Subcutaneous abdominal adipose tissue (tissue), 5 donors: ENCODE data around the gene TENT4B.
A peak's percentile ranks its signal among the peaks of the same experiment; 100 is the strongest.

Experiments used
- H3K27ac ChIP-seq: one replicate; pipeline ENCODE4 v1.7.0; 2013; ENCODE audit warnings: low read depth, mild to moderate bottlenecking, inconsistent platforms, low read length, moderate library complexity
- H3K27me3 ChIP-seq, 5 donors: one replicate each; pipeline ENCODE4 v1.7.0; 2013; ENCODE audit warnings: low read length in 5 of 5, inconsistent platforms in 1 of 5; ENCODE audit not compliant: control insufficient read depth in 5 of 5, insufficient read depth in 4 of 5
- H3K36me3 ChIP-seq, 5 donors: one replicate each; pipeline ENCODE4 v1.7.0; 2013; ENCODE audit warnings: low read length in 5 of 5; ENCODE audit not compliant: control insufficient read depth in 5 of 5, insufficient read depth in 5 of 5
- H3K4me1 ChIP-seq, 5 donors: one replicate each; pipeline ENCODE4 v1.7.0; 2013; ENCODE audit warnings: low read length in 5 of 5, mild to moderate bottlenecking in 3 of 5, moderate library complexity in 1 of 5; ENCODE audit not compliant: control insufficient read depth in 5 of 5, insufficient read depth in 5 of 5
- H3K4me3 ChIP-seq, 5 donors: one replicate each; pipeline ENCODE4 v1.7.0; 2013; ENCODE audit warnings: low read length in 5 of 5, low read depth in 1 of 5
- H3K9ac ChIP-seq, 5 donors: one replicate each; pipeline ENCODE4 v1.7.0; 2013; ENCODE audit warnings: low read length in 5 of 5, mild to moderate bottlenecking in 4 of 5, moderate library complexity in 3 of 5
- H3K9me3 ChIP-seq, 5 donors: one replicate each; pipeline ENCODE4 v1.7.0; 2013; ENCODE audit warnings: low read length in 5 of 5; ENCODE audit not compliant: control insufficient read depth in 5 of 5
- donor health status: healthy.
- donor health status: healthy.
- donor health status: healthy.
- donor health status: healthy.
- donor health status: healthy.

Gene TENT4B

DNA sequence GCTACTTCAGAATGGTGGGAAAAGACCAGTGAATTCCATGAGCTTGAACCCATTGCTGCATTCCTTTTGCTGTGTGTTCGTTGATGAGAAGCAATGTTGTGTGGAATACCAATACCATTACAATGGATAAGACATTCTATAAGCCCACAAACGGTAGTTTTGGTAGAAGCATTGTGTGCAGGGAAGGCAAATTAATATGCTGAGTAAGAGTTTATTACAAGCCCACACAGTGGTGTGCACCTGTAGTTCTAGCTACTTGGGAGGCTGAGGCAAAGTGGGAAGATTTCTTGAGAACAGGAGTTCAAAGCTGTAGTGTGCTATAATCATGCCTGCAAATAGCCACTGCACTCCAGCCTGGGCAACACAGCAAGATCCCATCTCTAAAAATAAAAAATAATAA, 19.9 kb upstream of the TENT4B start:
- H3K36me3 ChIP-seq, result no peaks in the 10 kb centered on the region
- H3K27ac ChIP-seq, result no peak overlapping the region
- no peak overlapping the region for H3K4me3 ChIP-seq
- H3K4me1 ChIP-seq, result no peaks in the 10 kb centered on the region
- no peaks in the 10 kb centered on the region for H3K27me3 ChIP-seq
- H3K9ac ChIP-seq, result no peak overlapping the region
- no peaks in the 10 kb centered on the region for H3K9me3 ChIP-seq

DNA sequence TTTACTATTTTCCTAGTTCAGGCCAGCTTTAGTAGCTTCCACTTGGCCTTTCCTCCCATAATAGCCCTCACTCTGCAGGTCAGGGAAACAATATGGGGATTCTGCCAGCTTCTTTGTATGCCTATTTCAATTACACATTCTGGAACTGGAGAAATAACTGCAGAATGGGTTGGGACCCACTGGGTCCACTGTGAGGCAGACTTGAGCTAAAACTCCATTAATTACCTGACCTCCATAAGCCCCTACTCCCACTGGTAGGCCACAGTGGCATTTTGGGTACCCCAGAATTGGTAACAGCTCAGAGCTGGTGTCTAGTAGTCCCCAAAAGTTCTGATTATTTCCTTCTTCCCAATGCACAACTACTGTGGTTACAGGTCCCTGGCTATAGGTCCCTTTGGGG, 16.7 kb upstream of the TENT4B start:
- Histone ChIP-seq H3K4me3 (no peak overlapping the region), H3K27ac (no peak overlapping the region), H3K9me3 (no peaks in the 10 kb centered on the region), H3K9ac (no peak overlapping the region), H3K4me1 (no peaks in the 10 kb centered on the region), H3K27me3 (no peaks in the 10 kb centered on the region), H3K36me3 (no peaks in the 10 kb centered on the region)

DNA sequence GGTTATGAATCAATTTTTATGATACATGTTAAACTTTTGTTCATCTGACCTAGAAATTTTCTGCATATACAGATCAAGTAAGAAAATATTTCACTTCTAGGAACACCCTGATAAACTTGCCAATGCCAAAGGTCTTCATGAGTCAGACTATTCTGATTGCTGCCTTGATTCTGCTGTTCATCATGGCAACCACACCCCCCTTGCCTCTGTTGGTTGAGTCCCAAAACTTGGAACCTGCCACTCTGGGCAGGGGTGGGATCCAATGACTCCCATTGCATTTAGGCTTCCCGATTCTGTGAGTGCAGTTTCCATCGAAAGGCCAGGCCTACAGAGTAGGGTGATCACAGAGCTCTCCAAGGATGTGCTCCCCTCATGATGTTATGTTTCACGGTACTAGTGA, 15.8 kb upstream of the TENT4B start:
- no peak overlapping the region for H3K9ac ChIP-seq
- H3K27ac ChIP-seq, result no peak overlapping the region
- no peaks in the 10 kb centered on the region for H3K27me3 ChIP-seq
- H3K4me1 ChIP-seq, result no peaks in the 10 kb centered on the region
- H3K36me3 ChIP-seq, result no peaks in the 10 kb centered on the region
- H3K4me3 ChIP-seq, result no peak overlapping the region
- no peaks in the 10 kb centered on the region for H3K9me3 ChIP-seq

DNA sequence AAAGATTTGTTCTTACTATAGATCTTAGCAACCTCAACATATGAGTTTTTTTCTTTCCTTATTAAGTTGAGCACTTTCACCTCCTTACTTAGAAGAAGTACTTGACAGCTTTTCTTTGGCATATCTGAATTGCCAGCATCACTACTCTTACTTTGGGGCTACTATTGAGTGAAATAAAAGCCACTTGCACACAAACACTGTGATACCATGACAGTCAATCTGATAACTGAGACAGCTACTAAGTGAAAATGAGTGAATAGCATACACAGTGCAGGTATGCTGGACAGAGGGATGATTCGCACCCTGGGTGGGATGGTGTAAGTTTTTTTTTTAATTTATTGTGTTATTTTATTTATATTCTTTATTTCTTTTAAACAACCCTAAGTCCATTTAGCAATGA, 13.5 kb upstream of the TENT4B start:
- Histone ChIP-seq H3K4me1 (no peaks in the 10 kb centered on the region), H3K9ac (no peak overlapping the region), H3K4me3 (no peak overlapping the region), H3K27ac (no peak overlapping the region), H3K27me3 (no peaks in the 10 kb centered on the region), H3K36me3 (no peaks in the 10 kb centered on the region), H3K9me3 (no peaks in the 10 kb centered on the region)

DNA sequence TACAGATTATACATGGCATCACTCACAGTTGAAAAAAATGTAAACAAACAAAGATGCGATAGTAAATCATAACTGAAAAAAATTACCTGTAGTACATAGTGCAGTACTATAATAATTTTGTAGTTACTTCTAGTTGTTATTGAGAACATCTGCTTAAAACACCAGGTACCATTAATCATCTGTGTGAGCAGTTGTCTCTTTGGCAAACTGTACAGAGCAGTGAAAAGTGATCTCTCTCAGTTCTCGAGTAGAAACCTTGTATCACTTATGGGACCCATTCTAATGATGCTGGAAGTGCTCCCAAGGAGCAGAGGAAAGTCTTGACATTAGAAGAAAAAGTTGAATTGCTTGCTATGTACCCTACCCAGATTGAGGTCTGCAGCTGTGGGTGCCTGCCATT, 8.9 kb upstream of the TENT4B start:
- H3K9ac ChIP-seq, result no peak overlapping the region
- H3K27me3 ChIP-seq, result no peaks in the 10 kb centered on the region
- H3K4me1 ChIP-seq, result no peaks in the 10 kb centered on the region
- H3K9me3 ChIP-seq, result no peaks in the 10 kb centered on the region
- no peak overlapping the region for H3K4me3 ChIP-seq
- H3K27ac ChIP-seq, result no peak overlapping the region
- no peaks in the 10 kb centered on the region for H3K36me3 ChIP-seq

DNA sequence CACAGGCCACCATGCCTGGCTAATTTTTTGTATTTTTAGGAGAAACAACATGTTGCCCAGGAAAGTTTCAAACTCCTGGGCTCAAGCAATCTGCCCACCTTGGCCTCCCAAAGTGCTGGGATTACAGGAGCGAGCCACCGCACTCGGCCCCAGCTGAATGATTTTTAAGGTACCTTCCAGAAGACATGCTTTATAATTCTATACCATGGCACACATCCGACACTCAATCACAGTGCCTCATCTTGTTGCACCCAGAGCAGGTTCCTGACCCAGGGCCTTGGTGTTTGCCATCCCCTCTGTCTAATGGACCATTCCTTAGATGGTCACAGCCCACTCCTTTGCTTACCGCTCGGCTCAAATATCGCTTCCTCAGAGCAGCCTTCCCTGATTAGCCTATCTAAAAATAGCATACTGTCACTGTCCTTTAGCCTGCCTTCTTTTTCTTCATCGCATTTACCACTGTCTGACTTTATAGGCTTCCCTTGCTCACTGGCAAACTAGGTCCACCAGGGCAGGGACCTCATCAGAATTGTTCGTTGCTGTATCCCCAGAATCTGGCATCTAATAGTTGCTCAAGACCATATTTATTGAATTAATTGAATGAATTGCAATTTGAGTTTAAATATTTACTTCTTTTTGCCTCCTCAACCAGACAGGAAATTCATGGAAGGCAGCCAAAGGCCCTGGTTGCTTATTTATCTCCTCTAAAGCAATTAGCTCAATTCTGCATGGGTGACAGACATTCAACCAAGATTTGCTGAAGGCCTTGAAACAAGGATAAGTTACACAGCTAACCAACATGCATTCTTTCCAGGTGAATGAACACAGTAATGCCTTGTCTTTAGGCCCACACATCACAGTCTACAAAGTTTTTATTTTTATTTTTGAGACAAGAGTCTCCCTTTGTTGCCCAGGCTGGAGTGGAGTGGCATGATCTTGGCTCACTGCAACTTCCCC, 6.3 kb upstream of the TENT4B start:
- H3K4me1 ChIP-seq, result peaks cover 0 to under 1% (median 0%) of the 10 kb centered on the region in 5 donors

DNA sequence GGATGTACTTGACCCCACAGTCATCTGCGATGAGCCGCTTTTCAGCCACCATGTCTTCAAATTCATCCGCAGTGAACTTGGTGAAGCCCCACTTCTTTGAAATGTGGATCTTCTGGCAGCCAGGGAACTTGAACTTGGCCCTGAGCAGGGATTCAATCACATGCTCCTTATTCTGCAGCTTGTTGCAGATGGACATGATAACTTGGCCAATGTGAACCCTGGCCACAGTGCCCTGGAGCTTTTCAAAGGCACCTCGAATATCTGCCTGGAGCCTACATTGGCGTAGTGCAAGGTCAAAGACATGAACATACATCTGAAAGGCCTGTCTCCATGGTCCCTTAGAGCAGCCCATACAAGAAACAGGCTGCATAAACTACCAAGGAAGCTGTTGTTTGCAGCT, 1.8 kb upstream of the TENT4B start:
- Histone ChIP-seq H3K36me3 (no peaks in the 10 kb centered on the region), H3K9ac (no peak overlapping the region), H3K4me3 (no peak overlapping the region), H3K4me1 (peaks cover 1 to 31% (median 30%) of the 10 kb centered on the region in 5 donors), H3K27ac (no peak overlapping the region), H3K9me3 (no peaks in the 10 kb centered on the region), H3K27me3 (no peaks in the 10 kb centered on the region)

More for the DNA sequence above, 6.3 kb upstream of the TENT4B start:
- H3K4me3 ChIP-seq, result no peak overlapping the region
- no peaks in the 10 kb centered on the region for H3K27me3 ChIP-seq
- no peaks in the 10 kb centered on the region for H3K9me3 ChIP-seq
- no peak overlapping the region for H3K9ac ChIP-seq
- no peaks in the 10 kb centered on the region for H3K36me3 ChIP-seq
- H3K27ac ChIP-seq, result no peak overlapping the region

DNA sequence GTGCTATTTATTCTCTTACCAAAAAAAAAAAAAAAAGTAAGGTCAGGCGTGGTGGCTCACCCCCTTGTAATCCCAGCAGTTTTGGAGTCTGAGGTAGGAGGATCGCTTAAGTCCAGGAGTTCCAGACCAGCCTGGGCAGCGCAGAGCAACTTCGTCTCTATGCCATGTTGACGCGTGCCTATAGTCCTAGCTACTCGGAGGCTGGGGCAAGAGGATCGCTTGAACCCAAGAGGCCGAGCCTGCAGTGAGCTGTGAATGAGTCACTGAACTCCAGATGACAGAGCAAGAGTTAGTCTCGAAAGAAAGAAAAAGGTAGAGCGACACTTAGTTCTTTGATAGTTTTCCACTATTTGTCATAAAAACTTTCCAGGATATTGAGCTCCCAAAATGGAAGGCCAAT, 1.4 kb upstream of the TENT4B start:
- Histone ChIP-seq H3K4me3 (peak overlapping the region in 2 of 5 donors; percentile 84 to 91), H3K4me1 (peaks cover 1 to 32% (median 31%) of the 10 kb centered on the region in 5 donors), H3K27ac (no peak overlapping the region), H3K9ac (peak overlapping the region in 3 of 5 donors; percentile 78 to 88 (median 85)), H3K9me3 (no peaks in the 10 kb centered on the region), H3K36me3 (no peaks in the 10 kb centered on the region), H3K27me3 (no peaks in the 10 kb centered on the region)

DNA sequence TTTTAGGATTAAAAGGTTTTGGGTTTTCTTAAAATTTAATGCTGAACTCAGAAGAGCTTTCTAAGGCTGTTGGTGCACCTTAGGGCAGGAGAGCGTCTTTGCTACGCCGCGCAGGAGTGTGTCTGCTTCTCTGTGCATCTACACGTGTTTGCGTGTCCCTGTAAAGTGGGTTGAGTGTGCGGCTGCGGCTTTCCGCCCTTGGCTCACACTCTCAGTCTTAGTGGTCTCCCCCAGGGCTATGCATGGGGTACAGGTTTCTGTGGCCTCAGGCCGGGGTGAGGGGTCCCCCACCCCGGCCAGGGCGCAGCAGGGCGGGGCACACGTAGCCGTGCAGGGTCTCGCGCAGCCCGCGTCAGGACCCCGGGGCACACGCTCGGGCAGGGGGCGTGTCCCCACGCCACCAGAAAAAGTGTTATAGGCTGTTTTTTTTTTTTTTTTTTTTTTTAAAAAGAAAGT, 727 bp upstream of the TENT4B start:
- H3K9ac ChIP-seq, result peak overlapping the region; percentile 32 to 88 (median 78)
- H3K4me1 ChIP-seq, result peaks cover 1 to 37% (median 31%) of the 10 kb centered on the region in 5 donors
- no peaks in the 10 kb centered on the region for H3K9me3 ChIP-seq
- H3K4me3 ChIP-seq, result peak overlapping the region; percentile 84 to 91 (median 86)
- no peaks in the 10 kb centered on the region for H3K36me3 ChIP-seq
- H3K27ac ChIP-seq, result peak overlapping the region; percentile 74
- H3K27me3 ChIP-seq, result no peaks in the 10 kb centered on the region

DNA sequence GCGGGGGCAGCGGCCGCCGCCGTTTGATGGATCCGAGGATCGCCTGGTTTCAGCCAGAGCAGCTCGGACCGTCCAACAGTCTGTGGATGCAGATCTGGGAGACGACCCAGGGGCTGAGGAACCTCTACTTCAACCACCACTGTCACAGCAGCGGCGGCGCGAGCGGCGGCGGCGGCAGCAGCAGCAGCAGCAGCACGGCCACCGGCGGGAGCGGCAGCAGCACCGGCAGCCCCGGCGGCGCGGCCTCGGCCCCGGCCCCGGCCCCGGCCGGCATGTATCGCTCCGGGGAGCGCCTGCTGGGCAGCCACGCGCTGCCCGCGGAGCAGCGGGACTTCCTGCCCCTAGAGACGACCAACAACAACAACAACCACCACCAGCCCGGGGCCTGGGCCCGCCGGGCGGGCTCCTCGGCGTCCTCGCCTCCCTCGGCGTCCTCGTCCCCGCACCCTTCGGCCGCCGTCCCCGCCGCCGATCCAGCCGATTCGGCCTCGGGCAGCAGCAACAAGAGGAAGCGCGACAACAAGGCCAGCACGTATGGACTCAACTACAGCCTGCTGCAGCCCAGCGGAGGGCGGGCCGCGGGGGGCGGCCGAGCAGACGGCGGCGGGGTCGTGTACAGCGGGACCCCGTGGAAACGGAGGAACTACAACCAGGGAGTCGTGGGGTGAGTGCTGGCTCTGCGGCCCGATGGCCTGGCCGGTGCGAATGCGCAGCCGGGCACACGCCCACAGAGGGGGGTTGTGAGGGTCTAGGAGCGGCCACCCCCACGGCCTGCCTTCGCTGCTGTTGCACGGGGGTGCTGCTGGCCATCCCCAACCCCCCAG, 702 bp downstream of the TENT4B start:
- peak overlapping the region; percentile 76 to 91 (median 86) for H3K4me3 ChIP-seq
- H3K27ac ChIP-seq, result peak overlapping the region; percentile 73
- H3K36me3 ChIP-seq, result no peaks in the 10 kb centered on the region
- H3K4me1 ChIP-seq, result peaks cover 1 to 39% (median 31%) of the 10 kb centered on the region in 5 donors
- no peaks in the 10 kb centered on the region for H3K27me3 ChIP-seq
- no peaks in the 10 kb centered on the region for H3K9me3 ChIP-seq
- peak overlapping the region in 4 of 5 donors; percentile 82 to 94 (median 88) for H3K9ac ChIP-seq
